HG03439 (cell line): ENCODE results near the gene ELMO1.

Experiments used
- ATAC-seq: cut with Tn5 transposase; IDR thresholded peaks from one replicate; pipeline ENCODE4 v1.9.1; 2021; ENCODE audit warnings: mild to moderate bottlenecking, moderate library complexity; ENCODE audit not compliant: unreplicated experiment

Gene ELMO1

DNA sequence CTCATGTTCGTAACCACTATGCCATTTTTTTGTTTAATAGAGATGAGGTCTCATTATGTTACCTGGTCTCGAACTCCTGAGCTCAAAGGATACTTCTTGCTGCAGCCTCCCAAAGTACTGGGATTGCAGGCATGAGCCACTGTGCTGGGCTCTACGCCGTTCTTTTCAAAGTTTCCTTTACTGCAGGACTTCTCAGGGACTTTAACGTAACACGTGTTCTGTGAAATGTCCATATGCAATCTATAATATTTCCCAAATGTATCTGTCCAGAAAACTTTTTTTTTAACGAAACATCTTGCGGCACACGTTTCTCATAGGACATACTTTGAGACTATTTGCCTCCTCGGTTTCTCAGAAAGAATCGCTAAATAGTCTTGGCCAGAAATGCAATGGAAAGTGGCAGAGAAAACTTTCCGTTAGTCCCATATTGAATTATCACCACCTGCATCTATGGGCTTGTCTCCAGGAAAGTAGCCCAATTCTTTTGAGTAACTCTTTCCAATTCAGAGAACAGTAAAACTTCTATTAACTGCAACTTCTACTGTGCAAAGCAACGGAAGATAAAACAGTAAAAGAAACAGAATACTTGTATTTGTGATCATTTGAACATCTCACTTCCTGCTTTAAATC, 96.3 kb downstream of the ELMO1 start:
- no peak for ATAC-seq

DNA sequence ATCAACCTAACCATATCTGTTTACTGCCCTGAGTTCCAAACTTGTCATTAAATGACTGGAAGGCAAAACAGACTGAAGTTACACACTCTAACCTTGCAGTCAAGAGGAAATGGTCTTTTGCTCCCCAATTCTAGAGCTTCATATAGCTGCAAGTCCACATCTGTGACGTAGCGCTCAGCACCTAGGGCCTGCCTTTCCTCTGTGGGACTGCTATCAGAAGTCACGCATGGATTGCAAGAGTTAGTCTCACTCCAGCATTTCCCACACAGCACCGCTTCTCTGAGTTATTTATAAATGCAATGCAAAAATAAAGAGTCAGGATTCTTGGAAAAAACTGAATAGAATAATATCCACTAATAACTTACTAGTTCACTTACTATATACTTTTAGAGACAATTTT, 96.9 kb downstream of the ELMO1 start:
- no peak for ATAC-seq

GRCh38 chr7:37349979-37350590, 98.6 kb downstream of the ELMO1 start:
- ATAC-seq: no peak

- no peak for ATAC-seq
These were observed 99.7 kb downstream of the ELMO1 start for GRCh38 chr7:37348982-37349381.

- no peak for ATAC-seq
These were observed 101.9 kb downstream of the ELMO1 start for GRCh38 chr7:37346761-37347160.

GRCh38 chr7:37344886-37345579, 103.6 kb downstream of the ELMO1 start:
- no peak for ATAC-seq

DNA sequence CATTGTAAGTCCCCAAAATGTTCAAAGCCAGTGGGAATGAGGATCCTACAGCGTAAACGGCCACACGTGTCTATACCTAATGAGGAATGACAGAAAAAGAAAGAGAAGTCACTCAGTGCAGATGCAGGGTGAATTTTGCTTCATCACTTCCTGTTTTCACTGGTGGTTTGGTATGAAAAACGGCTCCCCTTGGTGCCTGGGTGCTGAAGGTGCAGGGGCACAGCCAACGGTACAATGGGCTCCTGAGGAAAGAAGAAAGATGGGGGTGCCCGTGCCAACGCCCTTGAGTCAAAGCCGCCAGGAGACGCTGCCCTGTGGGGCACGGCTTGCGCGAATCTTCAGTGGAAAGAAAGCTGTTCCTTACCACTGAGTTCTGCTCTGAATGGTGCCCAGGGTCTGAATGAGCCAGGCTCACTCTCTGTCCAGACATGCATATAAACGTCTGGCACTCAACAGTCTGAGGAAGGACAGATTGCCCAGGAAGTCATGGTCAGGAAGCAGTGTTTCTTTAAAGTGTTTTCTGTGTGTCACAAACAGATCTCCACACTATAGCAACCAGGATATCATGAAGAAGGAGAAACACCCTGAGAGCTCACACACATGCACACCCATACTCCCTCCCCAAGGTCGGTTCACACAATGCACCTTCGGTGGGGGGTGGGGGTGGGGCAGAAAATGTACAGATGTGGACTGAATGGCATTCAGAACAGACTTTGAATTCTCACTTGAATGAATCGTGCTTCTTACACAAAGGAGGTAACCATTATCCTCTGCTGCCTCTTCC, 105.8 kb downstream of the ELMO1 start:
- ATAC-seq: peak; percentile 69

- ATAC-seq: no peak
These were observed 106.4 kb downstream of the ELMO1 start for GRCh38 chr7:37342176-37342687.

DNA sequence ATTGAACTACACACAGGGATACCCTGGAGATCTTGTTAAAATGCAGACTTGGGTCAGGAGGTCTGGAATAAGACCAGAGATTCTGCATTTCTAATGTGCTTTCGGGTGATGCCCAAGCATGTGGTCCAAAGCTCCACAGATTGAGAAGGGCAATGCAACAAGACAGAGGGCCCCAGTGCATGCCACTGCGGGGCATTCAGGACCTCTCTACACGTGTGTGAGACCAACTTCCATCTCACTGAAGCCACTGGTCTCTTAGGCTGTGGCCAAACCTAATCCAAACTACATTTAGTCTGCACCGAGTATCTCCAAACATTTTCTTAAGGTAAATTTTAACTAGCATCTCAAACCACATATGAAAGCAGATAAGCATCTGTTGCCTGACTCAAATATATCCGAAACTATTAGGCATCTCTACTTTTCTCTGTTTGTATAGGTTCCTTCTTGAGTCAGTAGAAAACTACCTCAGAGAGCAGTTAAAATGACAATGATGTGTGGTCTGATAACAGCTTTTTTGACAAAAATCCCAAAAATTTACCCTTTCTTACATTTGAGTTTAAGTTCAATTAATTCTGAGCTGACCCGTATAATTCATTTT, 107.5 kb downstream of the ELMO1 start:
- peak; percentile 42 for ATAC-seq

GRCh38 chr7:37338966-37339365, 109.7 kb downstream of the ELMO1 start:
- no peak for ATAC-seq

- no peak for ATAC-seq
These were observed 111.1 kb downstream of the ELMO1 start for GRCh38 chr7:37337522-37337921.

- peak; percentile 91 for ATAC-seq
These were observed 112.4 kb downstream of the ELMO1 start for GRCh38 chr7:37336259-37336658.

- ATAC-seq: no peak
These were observed 115.6 kb downstream of the ELMO1 start for GRCh38 chr7:37333075-37333474.

GRCh38 chr7:37332243-37333016, 116.2 kb downstream of the ELMO1 start:
- ATAC-seq: no peak

DNA sequence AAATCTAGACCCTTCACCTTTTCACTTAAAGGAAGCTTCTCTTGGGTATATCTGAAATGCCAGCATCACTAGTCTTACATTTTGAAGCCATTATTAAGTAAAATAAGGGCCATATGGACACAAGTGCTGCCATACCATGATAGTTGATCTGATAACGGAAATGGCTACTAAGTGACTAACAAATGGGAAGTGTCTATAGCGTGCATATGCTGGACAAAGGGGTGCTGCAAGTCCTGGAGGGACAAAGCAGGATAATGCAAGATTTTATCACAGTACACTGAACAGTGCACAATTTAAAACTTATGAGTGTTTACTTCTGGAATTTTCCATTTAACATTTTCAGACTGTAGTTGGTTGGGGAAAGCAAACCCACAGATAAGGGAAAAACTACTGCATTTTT, 117.9 kb downstream of the ELMO1 start:
- ATAC-seq: no peak

GRCh38 chr7:37329940-37330339, 118.7 kb downstream of the ELMO1 start:
- no peak for ATAC-seq

- no peak for ATAC-seq
These were observed 121.4 kb downstream of the ELMO1 start for GRCh38 chr7:37327288-37327687.

GRCh38 chr7:37323966-37324365, 124.7 kb downstream of the ELMO1 start:
- no peak for ATAC-seq

- no peak for ATAC-seq
These were observed 125.8 kb downstream of the ELMO1 start for GRCh38 chr7:37322831-37323230.

- no peak for ATAC-seq
These were observed 127.7 kb downstream of the ELMO1 start for GRCh38 chr7:37320848-37321468.
